SKM-1 treated with dmso at 0.1 percent for 144 hours (cell line): ENCODE data around the gene IL21R.

Source experiments
- DNase-seq: peaks from one replicate; lab custom pipeline; 2025; ENCODE audit not compliant: unreplicated experiment; lab: John Stamatoyannopoulos, UW

IL21R gene

GRCh38 chr16:27401768-27402568, at the start of gene IL21R:
IL21R (plus strand) TSS chr16:27402174; CDS start chr16:27430072, 27,898 bp downstream.
- peak; percentile 87 for DNase-seq

GRCh38 chr16:27353853-27354252, 48.1 kb upstream of the IL21R start:
- DNase-seq: no peak

- peak; percentile 61 for DNase-seq
Observed at GRCh38 chr16:27355610-27356009, 46.4 kb upstream of the IL21R start.

GRCh38 chr16:27356794-27357193, 45.2 kb upstream of the IL21R start:
- no peak for DNase-seq

GRCh38 chr16:27359051-27359450, 42.9 kb upstream of the IL21R start:
- DNase-seq: no peak

- DNase-seq: no peak
Observed at GRCh38 chr16:27359615-27360014, 42.4 kb upstream of the IL21R start.

- DNase-seq: no peak
Observed at GRCh38 chr16:27361987-27362386, 40.0 kb upstream of the IL21R start.

GRCh38 chr16:27362570-27363245, 39.3 kb upstream of the IL21R start:
- DNase-seq: no peak

GRCh38 chr16:27363246-27363632, 38.7 kb upstream of the IL21R start:
- no peak for DNase-seq

- DNase-seq: no peak
Observed at GRCh38 chr16:27363797-27364196, 38.2 kb upstream of the IL21R start.

GRCh38 chr16:27364493-27365141, 37.4 kb upstream of the IL21R start:
- no peak for DNase-seq

- no peak for DNase-seq
Observed at GRCh38 chr16:27365142-27366089, 36.6 kb upstream of the IL21R start.

- no peak for DNase-seq
Observed at GRCh38 chr16:27366687-27367460, 35.1 kb upstream of the IL21R start.

GRCh38 chr16:27367461-27368357, 34.3 kb upstream of the IL21R start:
- peak; percentile 71 for DNase-seq

- DNase-seq: no peak
Observed at GRCh38 chr16:27368358-27368722, 33.6 kb upstream of the IL21R start.

- DNase-seq: no peak
Observed at GRCh38 chr16:27369806-27370205, 32.2 kb upstream of the IL21R start.

- no peak for DNase-seq
Observed at GRCh38 chr16:27370318-27370717, 31.7 kb upstream of the IL21R start.

- DNase-seq: no peak
Observed at GRCh38 chr16:27373312-27373711, 28.7 kb upstream of the IL21R start.

- peak; percentile 16 for DNase-seq
Observed at GRCh38 chr16:27374221-27374803, 27.7 kb upstream of the IL21R start.
